ENCODE data around the gene BMPER. TPM values are rescaled to one million over a fixed set of nuclear protein-coding genes. Genes with fewer than 3 reads are reported as not detected.

Gene BMPER
- total and polyA plus RNA-seq, 2 of the 8 experiments (the other 6 are each of a cell fraction or from before 2014, with no cell fraction given): 0.33 to 0.69 TPM

- no peak overlapping the region for H3K4ac ChIP-seq (replicated peaks; ENCODE audit: insufficient read length, low read depth, low read length)
- H2BK12ac ChIP-seq (ENCODE audit: low read depth, low read length): no peak overlapping the region
- no peak overlapping the region for H3K14ac ChIP-seq (ENCODE audit: insufficient read length)
- H2BK120ac ChIP-seq (replicated peaks; ENCODE audit: low read depth, low read length): no peak overlapping the region
- H3K79me1 ChIP-seq (ENCODE audit: low read depth, low read length): no peaks in the 10 kb centered on the region
- H3K27me3 ChIP-seq (replicated peaks in 1 of 4; ENCODE audit: control insufficient read depth in 3 of 4, extremely low read depth in 1 of 4, insufficient read depth in 3 of 4, low read length in 3 of 4): no peaks in the 10 kb centered on the region
- CTCF ChIA-PET (ENCODE audit: partially characterized antibody): interaction anchor here (0.8 kb wide), 1 partner anchor 21 kb away, joined by 3 read pairs; no protein-coding TSS in a partner anchor
- no peaks in the 10 kb centered on the region for H3K4me1 ChIP-seq (replicated peaks in 1 of 4; ENCODE audit: control insufficient read depth in 3 of 4, insufficient read depth in 4 of 4, low read length in 3 of 4)
- no peaks in the 10 kb centered on the region for H3K23me2 ChIP-seq (ENCODE audit: low read depth, low read length)
- no peak overlapping the region for H2AK5ac ChIP-seq (ENCODE audit: low read depth, low read length)
- no peak overlapping the region for H3K56ac ChIP-seq (replicated peaks; ENCODE audit: insufficient read length, low read depth, low read length)
- H3K18ac ChIP-seq (ENCODE audit: extremely low read depth, low read length): no peak overlapping the region
- POLR2A ChIA-PET (ENCODE audit: partially characterized antibody): no interaction called here
- DNase-seq (ENCODE audit: low read depth in 1 of 2, low spot score in 2 of 2) (no peak), FAIRE-seq (no peak)
- H3K9me3 ChIP-seq (ENCODE audit: insufficient read depth in 2 of 2, low read depth in 1 of 2, low read length in 1 of 2): no peaks in the 10 kb centered on the region
- no peaks in the 10 kb centered on the region for H4K20me1 ChIP-seq (replicated peaks in 1 of 2; ENCODE audit: control insufficient read depth in 1 of 2, insufficient read depth in 2 of 2, low read length in 2 of 2)
- H4K8ac ChIP-seq (ENCODE audit: extremely low read depth, insufficient read depth, low read length): no peak overlapping the region
- H3K9ac ChIP-seq (replicated peaks in 1 of 4; ENCODE audit: extremely low read depth in 1 of 4, low read depth in 3 of 4, low read length in 3 of 4): no peak overlapping the region
- no peak overlapping the region for H3K23ac ChIP-seq (ENCODE audit: insufficient read length)
- H3K79me2 ChIP-seq (ENCODE audit: control insufficient read depth in 1 of 2, insufficient read depth in 2 of 2, low read length in 2 of 2): no peaks in the 10 kb centered on the region
- no peak overlapping the region for H2BK15ac ChIP-seq (ENCODE audit: low read length)
- H4K91ac ChIP-seq (replicated peaks; ENCODE audit: insufficient read length, low read length): no peak overlapping the region
- H3K27ac ChIP-seq (ENCODE audit: low read depth, low read length): no peak overlapping the region
- no peak overlapping the region for H4K5ac ChIP-seq (ENCODE audit: insufficient read length, low read depth, low read length)
- no peak overlapping the region for H3K4me3 ChIP-seq (ENCODE audit: extremely low read depth in 1 of 4, insufficient read depth in 2 of 4, low read depth in 3 of 4, low read length in 4 of 4)
- 0 out of 2 replicates have a peak overlapping the region, but pooled peaks have one; percentile 18 for H2AFZ ChIP-seq (ENCODE audit: low read length)
- H2BK20ac ChIP-seq (ENCODE audit: low read length): no peak overlapping the region
- no peak overlapping the region for H2BK5ac ChIP-seq (ENCODE audit: low read depth, low read length)
- H3K36me3 ChIP-seq (ENCODE audit: control insufficient read depth in 2 of 4, insufficient read depth in 4 of 4, low read length in 3 of 4): no peaks in the 10 kb centered on the region
- WGBS, 2 experiments (ENCODE audit: extremely low coverage in 1 of 2, insufficient coverage in 1 of 2, insufficient read length in 1 of 2, insufficient replicate concordance in 2 of 2, low coverage in 1 of 2, low lambda C conversion rate in 2 of 2, missing lambda C conversion rate in 1 of 2): 96% methylated on average over 3 of the region's 3 CpGs; no CpG with 5 or more reads in 1 of the 2 experiments
- H3K4me2 ChIP-seq (ENCODE audit: insufficient read depth in 1 of 2, low read depth in 2 of 2, low read length in 2 of 2): no peak overlapping the region
- TF ChIP-seq RXRA (IDR thresholded peaks at IDR 0.05; ENCODE audit: insufficient read depth, low read depth, low read length) (no peak), SIN3A (conservative IDR thresholded peaks at IDR 0.05 in 1 of 2, IDR thresholded peaks at IDR 0.05 in 1 of 2; ENCODE audit: low read depth in 1 of 2, low read length in 2 of 2) (no peak), HDAC6 (IDR thresholded peaks at IDR 0.05; ENCODE audit: low read depth, low read length) (no peak), E2F6 (IDR thresholded peaks at IDR 0.05) (no peak), EP300 (IDR thresholded peaks at IDR 0.05; ENCODE audit: borderline replicate concordance in 1 of 2, low read depth in 2 of 2, low read length in 2 of 2) (no peak), ATF2 (IDR thresholded peaks at IDR 0.05; ENCODE audit: low read length) (no peak), GTF2F1 (IDR thresholded peaks at IDR 0.05; ENCODE audit: borderline replicate concordance, low read depth, low read length) (no peak), CHD1 (IDR thresholded peaks at IDR 0.05; ENCODE audit: low read depth, low read length) (no peak), ZNF274 (IDR thresholded peaks at IDR 0.05; ENCODE audit: borderline replicate concordance, extremely low read depth, low read length) (no peak)
Measured at GRCh38 chr7:33946094-33946699, 40.9 kb downstream of the BMPER start.

All from H1 (cell line).